H9 (cell line): Measurements from ENCODE around the gene CFAP99. TPM values are rescaled to one million over a fixed set of nuclear protein-coding genes. Genes with fewer than 3 reads are reported as not detected.
A peak's percentile ranks its signal among the peaks of the same experiment; 100 is the strongest.

Experiments used
- DNase-seq: peaks from one replicate; pipeline ENCODE4 v3.0.0-alpha.2; 2017
- H2AFZ ChIP-seq: one replicate; pipeline ENCODE4 v1.6.1; 2013; ENCODE audit warnings: mild to moderate bottlenecking, low read length, control low read depth, moderate library complexity
- H2AK5ac ChIP-seq: 2 replicates; pipeline ENCODE4 v1.6.1; 2013; ENCODE audit warnings: low read length, control low read depth, mixed read lengths; ENCODE audit not compliant: insufficient read length
- H2BK120ac ChIP-seq: one replicate; pipeline ENCODE4 v1.6.1; 2013; ENCODE audit warnings: low read depth, mild to moderate bottlenecking, low read length, control low read depth, inconsistent platforms; ENCODE audit not compliant: poor library complexity, severe bottlenecking
- H2BK12ac ChIP-seq: 2 replicates; pipeline ENCODE4 v1.6.1; 2013; ENCODE audit warnings: low read length, control low read depth, mixed read lengths, low read depth; ENCODE audit not compliant: insufficient read length
- H2BK15ac ChIP-seq: 2 replicates; pipeline ENCODE4 v1.6.1; 2013; ENCODE audit warnings: low read depth, low read length, control low read depth
- H2BK20ac ChIP-seq: one replicate; pipeline ENCODE4 v1.6.1; 2013; ENCODE audit warnings: low read depth, mild to moderate bottlenecking, low read length, control low read depth, inconsistent platforms; ENCODE audit not compliant: poor library complexity, severe bottlenecking
- H2BK5ac ChIP-seq: 2 replicates; pipeline ENCODE4 v1.6.1; 2013; ENCODE audit warnings: low read length, control low read depth, mixed read lengths; ENCODE audit not compliant: insufficient read length
- H3K14ac ChIP-seq: 2 replicates; pipeline ENCODE4 v1.6.1; 2013; ENCODE audit warnings: low read length, control low read depth; ENCODE audit not compliant: insufficient read depth
- H3K18ac ChIP-seq: 2 replicates; pipeline ENCODE4 v1.6.1; 2013; ENCODE audit warnings: low read depth, mild to moderate bottlenecking, mixed read lengths, low read length, control low read depth; ENCODE audit not compliant: insufficient read length
- H3K23ac ChIP-seq: 2 replicates; pipeline ENCODE4 v1.6.1; 2013; ENCODE audit warnings: low read length, control low read depth, mixed read lengths, low read depth; ENCODE audit not compliant: insufficient read length
- H3K23me2 ChIP-seq: 2 replicates; pipeline ENCODE4 v1.6.1; 2013; ENCODE audit warnings: low read depth, mild to moderate bottlenecking, mixed read lengths, low read length, control low read depth; ENCODE audit not compliant: insufficient read length, poor library complexity, severe bottlenecking
- H3K27ac ChIP-seq: 2 replicates; pipeline ENCODE4 v1.5.1; 2013; ENCODE audit warnings: low read length, control low read depth, mixed read lengths, low read depth; ENCODE audit not compliant: insufficient read length
- H3K27me3 ChIP-seq: 2 replicates; pipeline ENCODE4 v1.6.1; 2013; ENCODE audit warnings: low read length, control low read depth, inconsistent platforms; ENCODE audit not compliant: insufficient read depth
- H3K4ac ChIP-seq: 2 replicates; pipeline ENCODE4 v1.6.1; 2013; ENCODE audit warnings: low read depth, mild to moderate bottlenecking, control low read depth, inconsistent platforms, low read length, moderate library complexity
- H3K4me1 ChIP-seq: 2 replicates; pipeline ENCODE4 v1.6.1; 2013; ENCODE audit warnings: low read length, control low read depth, inconsistent platforms; ENCODE audit not compliant: insufficient read depth
- H3K4me2 ChIP-seq: 2 replicates; pipeline ENCODE4 v1.6.1; 2013; ENCODE audit warnings: low read length, control low read depth, mixed read lengths; ENCODE audit not compliant: insufficient read length, insufficient read depth
- H3K56ac ChIP-seq: 2 replicates; pipeline ENCODE4 v1.6.1; 2013; ENCODE audit warnings: low read depth, mild to moderate bottlenecking, mixed read lengths, low read length, control low read depth; ENCODE audit not compliant: insufficient read length
- H3K79me1 ChIP-seq: 2 replicates; pipeline ENCODE4 v1.6.1; 2013; ENCODE audit warnings: low read depth, mild to moderate bottlenecking, moderate library complexity, low read length, control low read depth, inconsistent platforms; ENCODE audit not compliant: insufficient read depth, poor library complexity, severe bottlenecking
- H3K79me2 ChIP-seq: 2 replicates; pipeline ENCODE4 v1.6.1; 2013; ENCODE audit warnings: low read length, control low read depth, inconsistent platforms; ENCODE audit not compliant: insufficient read depth
- H3K9ac ChIP-seq: 2 replicates; pipeline ENCODE4 v1.6.1; 2013; ENCODE audit warnings: low read length, control low read depth, mixed read lengths; ENCODE audit not compliant: insufficient read length; ENCODE audit errors: extremely low read depth
- H3K9me3 ChIP-seq: one replicate; pipeline ENCODE4 v1.6.1; 2013; ENCODE audit warnings: low read depth, low read length, inconsistent platforms; ENCODE audit not compliant: control insufficient read depth
- H3T11ph ChIP-seq: one replicate; pipeline ENCODE4 v1.6.1; 2013; ENCODE audit warnings: mild to moderate bottlenecking, low read length, control low read depth, inconsistent platforms
- H4K20me1 ChIP-seq: one replicate; pipeline ENCODE4 v1.6.1; 2013; ENCODE audit not compliant: control insufficient read depth, insufficient read length, insufficient read depth
- H4K5ac ChIP-seq: 2 replicates; pipeline ENCODE4 v1.6.1; 2013; ENCODE audit warnings: low read depth, mild to moderate bottlenecking, mixed read lengths, low read length, control low read depth; ENCODE audit not compliant: insufficient read length
- H4K8ac ChIP-seq: replicated peaks from 2 replicates; pipeline ENCODE4 v1.6.1; 2013; ENCODE audit warnings: low read length, control low read depth, mixed read lengths, low read depth; ENCODE audit not compliant: insufficient read length
- H4K91ac ChIP-seq: 2 replicates; pipeline ENCODE4 v1.6.1; 2013; ENCODE audit warnings: low read depth, mild to moderate bottlenecking, moderate library complexity, mixed read lengths, low read length, control low read depth; ENCODE audit not compliant: insufficient read length
- H3K27ac Mint-ChIP-seq, 3 experiments: 2 replicates in 2 of 3; 3 replicates in 1 of 3; pipeline ENCODE4 v1.8.0; 2020 to 2021; ENCODE audit warnings: mixed read lengths in 3 of 3, mild to moderate bottlenecking in 1 of 3, moderate library complexity in 1 of 3
- H3K27me3 Mint-ChIP-seq: 2 replicates; pipeline ENCODE4 v1.8.0; 2021; ENCODE audit warnings: low read depth, mild to moderate bottlenecking, moderate library complexity, mixed read lengths
- H3K36me3 Mint-ChIP-seq, 3 experiments: 2 replicates in 2 of 3; 3 replicates in 1 of 3; pipeline ENCODE4 v1.8.0; 2020 to 2021; ENCODE audit warnings: low read depth in 3 of 3, mixed read lengths in 3 of 3; ENCODE audit not compliant: insufficient read depth in 1 of 3
- H3K4me1 Mint-ChIP-seq, 2 experiments: 2 replicates each; pipeline ENCODE4 v1.8.0; 2020; ENCODE audit warnings: mixed read lengths in 2 of 2
- H3K4me3 Mint-ChIP-seq, 2 experiments: 2 replicates in 1 of 2; 3 replicates in 1 of 2; pipeline ENCODE4 v1.8.0; 2020 to 2021; ENCODE audit warnings: mild to moderate bottlenecking in 2 of 2, mixed read lengths in 2 of 2, moderate library complexity in 1 of 2
- H3K9me3 Mint-ChIP-seq, 2 experiments: 2 replicates in 1 of 2; 3 replicates in 1 of 2; pipeline ENCODE4 v1.8.0; 2020; ENCODE audit warnings: mild to moderate bottlenecking in 2 of 2, mixed read lengths in 2 of 2, moderate library complexity in 1 of 2
- CTCF ChIP-seq: fragments of 200-600 bp; sonication (generic); conservative IDR thresholded peaks from 3 replicates; pipeline ENCODE4 v1.8.0; 2021; ENCODE audit warnings: antibody characterized with exemption, mild to moderate bottlenecking
- WGBS: extraction: QIAGEN DNeasy Blood & Tissue Kit; methylation state at CpG from one replicate; pipeline ENCODE4 v1.1.7; 2013; ENCODE audit warnings: missing lambda C conversion rate, low lambda C conversion rate, mixed read lengths; ENCODE audit not compliant: insufficient read length; ENCODE audit errors: extremely low coverage; 5-methylcytosine and 5-hydroxymethylcytosine counted together
- total RNA-seq: library from RNA; stranded (reverse); gene quantifications from 2 replicates; pipeline ENCODE4 v1.2.1, GENCODE V29; 2021

CFAP99 gene
- total RNA-seq, 1 experiment from 2014 or later = 0.35 TPM

- no peak overlapping the region for H2BK120ac ChIP-seq
- H4K20me1 ChIP-seq = peaks cover 6% of the 10 kb centered on the region
- H2BK20ac ChIP-seq = no peak overlapping the region
- H3K14ac ChIP-seq = no peak overlapping the region
- no peak overlapping the region for H2AK5ac ChIP-seq
- H3K79me1 ChIP-seq = no peaks in the 10 kb centered on the region
- H2AFZ ChIP-seq = no peak overlapping the region
- no peaks in the 10 kb centered on the region for H3K27me3 ChIP-seq
- H3K23ac ChIP-seq = no peak overlapping the region
- peaks cover 75 to 82% of the 10 kb centered on the region in 2 experiments for H3K4me1 Mint-ChIP-seq
- H3K36me3 Mint-ChIP-seq = peaks cover 0 to 3% (median 0%) of the 10 kb centered on the region in 3 experiments; a peak in 2 of 7 replicates
- no peak overlapping the region for H3K9ac ChIP-seq
- no peak for TF ChIP-seq CTCF
- no peak overlapping the region for H3K18ac ChIP-seq
- WGBS = no CpG with 5 or more reads among the region's 3 CpGs
- H4K5ac ChIP-seq = no peak overlapping the region
- H2BK12ac ChIP-seq = no peak overlapping the region
- no peak overlapping the region for H2BK5ac ChIP-seq
- H3K27me3 Mint-ChIP-seq = no peaks in the 10 kb centered on the region
- no peak overlapping the region for H3K4me2 ChIP-seq
- H3K56ac ChIP-seq = no peak overlapping the region
- H2BK15ac ChIP-seq = no peak overlapping the region
- no peak for DNase-seq
- H3K79me2 ChIP-seq = peaks cover 93% of the 10 kb centered on the region
- no peaks in the 10 kb centered on the region for H3K23me2 ChIP-seq
- no peak overlapping the region for H3K4ac ChIP-seq
- H4K91ac ChIP-seq = no peak overlapping the region
- peak overlapping the region in 2 of 3 experiments; percentile 84 to 87; a peak in 5 of 7 replicates for H3K27ac Mint-ChIP-seq
- H3K9me3 Mint-ChIP-seq = no peaks in the 10 kb centered on the region
- no peak overlapping the region for H3T11ph ChIP-seq
- H3K4me3 Mint-ChIP-seq = no peak overlapping the region
- no peak overlapping the region for H4K8ac ChIP-seq
- no peak overlapping the region for H3K27ac ChIP-seq
- H3K9me3 ChIP-seq = no peaks in the 10 kb centered on the region
- peaks cover 2% of the 10 kb centered on the region; the same call in 1 of the 2 replicates for H3K4me1 ChIP-seq
Observed at GRCh38 chr4:2482693-2483092, 63.9 kb downstream of the CFAP99 start.
